ENCODE results near the gene IP6K1.
"Not testable (repeated sequence)": the region's sequence is repeated elsewhere in the genome, so short reads cannot be mapped to it uniquely, and the experiment has no call there.

Gene IP6K1

GRCh38 chr3:49688338-49689045, 97.8 kb downstream of the IP6K1 start:
- DNase-seq (ENCODE audit: low spot score), result not testable (repeated sequence)

- DNase-seq (ENCODE audit: low spot score), result not testable (repeated sequence)
Observed at GRCh38 chr3:49687424-49687795, 98.9 kb downstream of the IP6K1 start.

GRCh38 chr3:49686769-49687423, 99.4 kb downstream of the IP6K1 start:
- DNase-seq (ENCODE audit: low spot score), result not testable (repeated sequence)

GRCh38 chr3:49686346-49686745, 100.0 kb downstream of the IP6K1 start:
- DNase-seq (ENCODE audit: low spot score), result not testable (repeated sequence)

GRCh38 chr3:49685846-49686245, 100.5 kb downstream of the IP6K1 start:
- DNase-seq (ENCODE audit: low spot score), result not testable (repeated sequence)

- not testable (repeated sequence) for DNase-seq (ENCODE audit: low spot score)
Observed at GRCh38 chr3:49685103-49685502, 101.2 kb downstream of the IP6K1 start.

- DNase-seq (ENCODE audit: low spot score), result not testable (repeated sequence)
Observed at GRCh38 chr3:49684453-49684852, 101.9 kb downstream of the IP6K1 start.

GRCh38 chr3:49683162-49683561, 103.2 kb downstream of the IP6K1 start:
- DNase-seq (ENCODE audit: low spot score), result no peak

- no peak for DNase-seq (ENCODE audit: low spot score)
Observed at GRCh38 chr3:49681543-49681942, 104.8 kb downstream of the IP6K1 start.

GRCh38 chr3:49681232-49681522, 105.2 kb downstream of the IP6K1 start:
- no peak for DNase-seq (ENCODE audit: low spot score)

GRCh38 chr3:49680493-49681231, 105.7 kb downstream of the IP6K1 start:
- DNase-seq (ENCODE audit: low spot score), result no peak

GRCh38 chr3:49675912-49676311, 110.4 kb downstream of the IP6K1 start:
- no peak for DNase-seq (ENCODE audit: low spot score)

GRCh38 chr3:49674497-49674983, 111.8 kb downstream of the IP6K1 start:
- DNase-seq (ENCODE audit: low spot score), result no peak

All from COLO829 (cell line).